Measurements from ENCODE around the gene MGAT1.

DNA sequence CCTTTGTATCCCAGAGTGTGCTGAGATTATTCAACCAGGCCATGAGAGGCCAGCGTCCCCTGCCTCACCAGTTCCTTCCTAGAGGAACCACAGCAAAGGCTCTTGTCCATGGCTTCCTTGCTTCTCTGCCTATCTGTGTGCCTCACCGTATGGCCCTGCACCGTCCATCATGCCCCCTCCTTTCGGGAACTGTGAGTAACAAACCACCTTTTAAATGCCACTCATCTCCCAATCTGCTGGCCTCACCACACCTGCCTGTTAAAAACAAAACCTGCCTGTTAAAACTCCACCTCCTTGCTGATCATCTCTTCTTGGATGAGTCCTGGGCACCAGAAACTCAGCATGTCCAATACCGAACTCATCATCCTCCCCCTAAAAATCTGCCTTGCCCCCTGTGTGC is 58.4 kb downstream of the MGAT1 start:
- TF ChIP-seq, protein P1, sequence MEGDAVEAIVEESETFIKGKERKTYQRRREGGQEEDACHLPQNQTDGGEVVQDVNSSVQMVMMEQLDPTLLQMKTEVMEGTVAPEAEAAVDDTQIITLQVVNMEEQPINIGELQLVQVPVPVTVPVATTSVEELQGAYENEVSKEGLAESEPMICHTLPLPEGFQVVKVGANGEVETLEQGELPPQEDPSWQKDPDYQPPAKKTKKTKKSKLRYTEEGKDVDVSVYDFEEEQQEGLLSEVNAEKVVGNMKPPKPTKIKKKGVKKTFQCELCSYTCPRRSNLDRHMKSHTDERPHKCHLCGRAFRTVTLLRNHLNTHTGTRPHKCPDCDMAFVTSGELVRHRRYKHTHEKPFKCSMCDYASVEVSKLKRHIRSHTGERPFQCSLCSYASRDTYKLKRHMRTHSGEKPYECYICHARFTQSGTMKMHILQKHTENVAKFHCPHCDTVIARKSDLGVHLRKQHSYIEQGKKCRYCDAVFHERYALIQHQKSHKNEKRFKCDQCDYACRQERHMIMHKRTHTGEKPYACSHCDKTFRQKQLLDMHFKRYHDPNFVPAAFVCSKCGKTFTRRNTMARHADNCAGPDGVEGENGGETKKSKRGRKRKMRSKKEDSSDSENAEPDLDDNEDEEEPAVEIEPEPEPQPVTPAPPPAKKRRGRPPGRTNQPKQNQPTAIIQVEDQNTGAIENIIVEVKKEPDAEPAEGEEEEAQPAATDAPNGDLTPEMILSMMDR (IDR thresholded peaks at IDR 0.05; ENCODE audit: insufficient read depth, low read length): no peak
- TF ChIP-seq, protein P2, sequence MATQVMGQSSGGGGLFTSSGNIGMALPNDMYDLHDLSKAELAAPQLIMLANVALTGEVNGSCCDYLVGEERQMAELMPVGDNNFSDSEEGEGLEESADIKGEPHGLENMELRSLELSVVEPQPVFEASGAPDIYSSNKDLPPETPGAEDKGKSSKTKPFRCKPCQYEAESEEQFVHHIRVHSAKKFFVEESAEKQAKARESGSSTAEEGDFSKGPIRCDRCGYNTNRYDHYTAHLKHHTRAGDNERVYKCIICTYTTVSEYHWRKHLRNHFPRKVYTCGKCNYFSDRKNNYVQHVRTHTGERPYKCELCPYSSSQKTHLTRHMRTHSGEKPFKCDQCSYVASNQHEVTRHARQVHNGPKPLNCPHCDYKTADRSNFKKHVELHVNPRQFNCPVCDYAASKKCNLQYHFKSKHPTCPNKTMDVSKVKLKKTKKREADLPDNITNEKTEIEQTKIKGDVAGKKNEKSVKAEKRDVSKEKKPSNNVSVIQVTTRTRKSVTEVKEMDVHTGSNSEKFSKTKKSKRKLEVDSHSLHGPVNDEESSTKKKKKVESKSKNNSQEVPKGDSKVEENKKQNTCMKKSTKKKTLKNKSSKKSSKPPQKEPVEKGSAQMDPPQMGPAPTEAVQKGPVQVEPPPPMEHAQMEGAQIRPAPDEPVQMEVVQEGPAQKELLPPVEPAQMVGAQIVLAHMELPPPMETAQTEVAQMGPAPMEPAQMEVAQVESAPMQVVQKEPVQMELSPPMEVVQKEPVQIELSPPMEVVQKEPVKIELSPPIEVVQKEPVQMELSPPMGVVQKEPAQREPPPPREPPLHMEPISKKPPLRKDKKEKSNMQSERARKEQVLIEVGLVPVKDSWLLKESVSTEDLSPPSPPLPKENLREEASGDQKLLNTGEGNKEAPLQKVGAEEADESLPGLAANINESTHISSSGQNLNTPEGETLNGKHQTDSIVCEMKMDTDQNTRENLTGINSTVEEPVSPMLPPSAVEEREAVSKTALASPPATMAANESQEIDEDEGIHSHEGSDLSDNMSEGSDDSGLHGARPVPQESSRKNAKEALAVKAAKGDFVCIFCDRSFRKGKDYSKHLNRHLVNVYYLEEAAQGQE (IDR thresholded peaks at IDR 0.05; ENCODE audit: insufficient replicate concordance, low read depth): no peak
- TF ChIP-seq POLR2AphosphoS5 (IDR thresholded peaks at IDR 0.05; ENCODE audit: low read depth): no peak
